ENCODE measurements around the gene AP1B1. TPM values are rescaled to one million over a fixed set of nuclear protein-coding genes. Genes with fewer than 3 reads are reported as not detected.

Gene AP1B1
- total and polyA plus RNA-seq, 2 of the 13 experiments (the other 11 are each of a cell fraction or from before 2014, with no cell fraction given), result 26.6 to 29.7 TPM

GRCh38 chr22:29334696-29335344 lies 53.5 kb downstream of the AP1B1 start (continued):
- TF ChIP-seq ZBTB20 (CRISPR knock-in tag; IDR thresholded peaks at IDR 0.05; ENCODE audit: borderline replicate concordance, low read depth), result no peak
- no peak for TF ChIP-seq ZNF614 (CRISPR knock-in tag; IDR thresholded peaks at IDR 0.05; ENCODE audit: borderline replicate concordance)
- TF ChIP-seq CEBPG (CRISPR knock-in tag; IDR thresholded peaks at IDR 0.05), result no peak
- no peak for TF ChIP-seq SNRNP70 (IDR thresholded peaks at IDR 0.05; ENCODE audit: low read depth, low read length)
- TF ChIP-seq, protein P1, sequence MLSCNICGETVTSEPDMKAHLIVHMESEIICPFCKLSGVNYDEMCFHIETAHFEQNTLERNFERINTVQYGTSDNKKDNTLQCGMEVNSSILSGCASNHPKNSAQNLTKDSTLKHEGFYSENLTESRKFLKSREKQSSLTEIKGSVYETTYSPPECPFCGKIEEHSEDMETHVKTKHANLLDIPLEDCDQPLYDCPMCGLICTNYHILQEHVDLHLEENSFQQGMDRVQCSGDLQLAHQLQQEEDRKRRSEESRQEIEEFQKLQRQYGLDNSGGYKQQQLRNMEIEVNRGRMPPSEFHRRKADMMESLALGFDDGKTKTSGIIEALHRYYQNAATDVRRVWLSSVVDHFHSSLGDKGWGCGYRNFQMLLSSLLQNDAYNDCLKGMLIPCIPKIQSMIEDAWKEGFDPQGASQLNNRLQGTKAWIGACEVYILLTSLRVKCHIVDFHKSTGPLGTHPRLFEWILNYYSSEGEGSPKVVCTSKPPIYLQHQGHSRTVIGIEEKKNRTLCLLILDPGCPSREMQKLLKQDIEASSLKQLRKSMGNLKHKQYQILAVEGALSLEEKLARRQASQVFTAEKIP (CRISPR knock-in tag; IDR thresholded peaks at IDR 0.05; ENCODE audit: borderline replicate concordance), result no peak
- TF ChIP-seq SATB2 (CRISPR knock-in tag; IDR thresholded peaks at IDR 0.05), result no peak
- TF ChIP-seq, protein P2, sequence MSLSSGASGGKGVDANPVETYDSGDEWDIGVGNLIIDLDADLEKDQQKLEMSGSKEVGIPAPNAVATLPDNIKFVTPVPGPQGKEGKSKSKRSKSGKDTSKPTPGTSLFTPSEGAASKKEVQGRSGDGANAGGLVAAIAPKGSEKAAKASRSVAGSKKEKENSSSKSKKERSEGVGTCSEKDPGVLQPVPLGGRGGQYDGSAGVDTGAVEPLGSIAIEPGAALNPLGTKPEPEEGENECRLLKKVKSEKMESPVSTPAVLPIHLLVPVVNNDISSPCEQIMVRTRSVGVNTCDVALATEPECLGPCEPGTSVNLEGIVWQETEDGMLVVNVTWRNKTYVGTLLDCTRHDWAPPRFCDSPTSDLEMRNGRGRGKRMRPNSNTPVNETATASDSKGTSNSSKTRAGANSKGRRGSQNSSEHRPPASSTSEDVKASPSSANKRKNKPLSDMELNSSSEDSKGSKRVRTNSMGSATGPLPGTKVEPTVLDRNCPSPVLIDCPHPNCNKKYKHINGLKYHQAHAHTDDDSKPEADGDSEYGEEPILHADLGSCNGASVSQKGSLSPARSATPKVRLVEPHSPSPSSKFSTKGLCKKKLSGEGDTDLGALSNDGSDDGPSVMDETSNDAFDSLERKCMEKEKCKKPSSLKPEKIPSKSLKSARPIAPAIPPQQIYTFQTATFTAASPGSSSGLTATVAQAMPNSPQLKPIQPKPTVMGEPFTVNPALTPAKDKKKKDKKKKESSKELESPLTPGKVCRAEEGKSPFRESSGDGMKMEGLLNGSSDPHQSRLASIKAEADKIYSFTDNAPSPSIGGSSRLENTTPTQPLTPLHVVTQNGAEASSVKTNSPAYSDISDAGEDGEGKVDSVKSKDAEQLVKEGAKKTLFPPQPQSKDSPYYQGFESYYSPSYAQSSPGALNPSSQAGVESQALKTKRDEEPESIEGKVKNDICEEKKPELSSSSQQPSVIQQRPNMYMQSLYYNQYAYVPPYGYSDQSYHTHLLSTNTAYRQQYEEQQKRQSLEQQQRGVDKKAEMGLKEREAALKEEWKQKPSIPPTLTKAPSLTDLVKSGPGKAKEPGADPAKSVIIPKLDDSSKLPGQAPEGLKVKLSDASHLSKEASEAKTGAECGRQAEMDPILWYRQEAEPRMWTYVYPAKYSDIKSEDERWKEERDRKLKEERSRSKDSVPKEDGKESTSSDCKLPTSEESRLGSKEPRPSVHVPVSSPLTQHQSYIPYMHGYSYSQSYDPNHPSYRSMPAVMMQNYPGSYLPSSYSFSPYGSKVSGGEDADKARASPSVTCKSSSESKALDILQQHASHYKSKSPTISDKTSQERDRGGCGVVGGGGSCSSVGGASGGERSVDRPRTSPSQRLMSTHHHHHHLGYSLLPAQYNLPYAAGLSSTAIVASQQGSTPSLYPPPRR (CRISPR knock-in tag; IDR thresholded peaks at IDR 0.05; ENCODE audit: borderline replicate concordance), result no peak
- TF ChIP-seq ZBTB37 (CRISPR knock-in tag; IDR thresholded peaks at IDR 0.05), result no peak
- TF ChIP-seq TOPORS (CRISPR knock-in tag; IDR thresholded peaks at IDR 0.05), result no peak
- no peak for TF ChIP-seq CREBL2 (CRISPR knock-in tag; IDR thresholded peaks at IDR 0.05; ENCODE audit: borderline replicate concordance)
- peak; percentile 53; the same call in 1 of the 2 replicates for TF ChIP-seq FOXA3 (CRISPR knock-in tag; IDR thresholded peaks at IDR 0.05)
- TF ChIP-seq FOXA1 (IDR thresholded peaks at IDR 0.05), result no peak
- peak; percentile 31; the same call in 1 of the 2 replicates for TF ChIP-seq FOXA1 (CRISPR knock-in tag; IDR thresholded peaks at IDR 0.05)
- TF ChIP-seq, protein P3, sequence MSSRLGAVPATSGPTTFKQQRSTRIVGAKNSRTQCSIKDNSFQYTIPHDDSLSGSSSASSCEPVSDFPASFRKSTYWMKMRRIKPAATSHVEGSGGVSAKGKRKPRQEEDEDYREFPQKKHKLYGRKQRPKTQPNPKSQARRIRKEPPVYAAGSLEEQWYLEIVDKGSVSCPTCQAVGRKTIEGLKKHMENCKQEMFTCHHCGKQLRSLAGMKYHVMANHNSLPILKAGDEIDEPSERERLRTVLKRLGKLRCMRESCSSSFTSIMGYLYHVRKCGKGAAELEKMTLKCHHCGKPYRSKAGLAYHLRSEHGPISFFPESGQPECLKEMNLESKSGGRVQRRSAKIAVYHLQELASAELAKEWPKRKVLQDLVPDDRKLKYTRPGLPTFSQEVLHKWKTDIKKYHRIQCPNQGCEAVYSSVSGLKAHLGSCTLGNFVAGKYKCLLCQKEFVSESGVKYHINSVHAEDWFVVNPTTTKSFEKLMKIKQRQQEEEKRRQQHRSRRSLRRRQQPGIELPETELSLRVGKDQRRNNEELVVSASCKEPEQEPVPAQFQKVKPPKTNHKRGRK (CRISPR knock-in tag; IDR thresholded peaks at IDR 0.05), result no peak
- 0 out of 2 replicates have a peak, but pooled peaks have one; percentile 26 for TF ChIP-seq HDAC2 (CRISPR knock-in tag; IDR thresholded peaks at IDR 0.05)
- TF ChIP-seq GATA4 (IDR thresholded peaks at IDR 0.05; ENCODE audit: borderline replicate concordance, low read depth), result no peak
- no peak for TF ChIP-seq SNAI1 (CRISPR knock-in tag; IDR thresholded peaks at IDR 0.05; ENCODE audit: borderline replicate concordance)
- no peak for TF ChIP-seq CERS6 (CRISPR knock-in tag; IDR thresholded peaks at IDR 0.05)
- no peak for TF ChIP-seq ESRRA (CRISPR knock-in tag; IDR thresholded peaks at IDR 0.05; ENCODE audit: low read depth)
- 0 out of 2 replicates have a peak, but pooled peaks have one; percentile 10 for TF ChIP-seq GATAD2A (CRISPR knock-in tag; IDR thresholded peaks at IDR 0.05)

Data from HepG2 (cell line).